Stimulated activated CD4-positive, alpha-beta T cell treated with anti-CD3 and anti-CD28 coated beads, Interleukin-15, amount 100 ng/mL, for 1 hour (primary cell): Measurements from ENCODE around the gene ATMIN.

ENCODE experiments used
- DNase-seq, 2 donors: peaks; one replicate each; pipeline ENCODE4 v3.0.0-alpha.2; 2020; ENCODE audit warnings: low read depth in 1 of 2, low spot score in 1 of 2

ATMIN gene, protein sequence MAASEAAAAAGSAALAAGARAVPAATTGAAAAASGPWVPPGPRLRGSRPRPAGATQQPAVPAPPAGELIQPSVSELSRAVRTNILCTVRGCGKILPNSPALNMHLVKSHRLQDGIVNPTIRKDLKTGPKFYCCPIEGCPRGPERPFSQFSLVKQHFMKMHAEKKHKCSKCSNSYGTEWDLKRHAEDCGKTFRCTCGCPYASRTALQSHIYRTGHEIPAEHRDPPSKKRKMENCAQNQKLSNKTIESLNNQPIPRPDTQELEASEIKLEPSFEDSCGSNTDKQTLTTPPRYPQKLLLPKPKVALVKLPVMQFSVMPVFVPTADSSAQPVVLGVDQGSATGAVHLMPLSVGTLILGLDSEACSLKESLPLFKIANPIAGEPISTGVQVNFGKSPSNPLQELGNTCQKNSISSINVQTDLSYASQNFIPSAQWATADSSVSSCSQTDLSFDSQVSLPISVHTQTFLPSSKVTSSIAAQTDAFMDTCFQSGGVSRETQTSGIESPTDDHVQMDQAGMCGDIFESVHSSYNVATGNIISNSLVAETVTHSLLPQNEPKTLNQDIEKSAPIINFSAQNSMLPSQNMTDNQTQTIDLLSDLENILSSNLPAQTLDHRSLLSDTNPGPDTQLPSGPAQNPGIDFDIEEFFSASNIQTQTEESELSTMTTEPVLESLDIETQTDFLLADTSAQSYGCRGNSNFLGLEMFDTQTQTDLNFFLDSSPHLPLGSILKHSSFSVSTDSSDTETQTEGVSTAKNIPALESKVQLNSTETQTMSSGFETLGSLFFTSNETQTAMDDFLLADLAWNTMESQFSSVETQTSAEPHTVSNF

GRCh38 chr16:81035398-81035974 is at the start of gene ATMIN:
ATMIN (plus strand) TSS chr16:81035842; CDS start chr16:81035871, 29 bp downstream.
- DNase-seq: peak; percentile 80 to 89

GRCh38 chr16:80986557-80986956 is 49.1 kb upstream of the ATMIN start:
- no peak for DNase-seq

GRCh38 chr16:80988756-80989155 is 46.9 kb upstream of the ATMIN start:
- no peak for DNase-seq

DNA sequence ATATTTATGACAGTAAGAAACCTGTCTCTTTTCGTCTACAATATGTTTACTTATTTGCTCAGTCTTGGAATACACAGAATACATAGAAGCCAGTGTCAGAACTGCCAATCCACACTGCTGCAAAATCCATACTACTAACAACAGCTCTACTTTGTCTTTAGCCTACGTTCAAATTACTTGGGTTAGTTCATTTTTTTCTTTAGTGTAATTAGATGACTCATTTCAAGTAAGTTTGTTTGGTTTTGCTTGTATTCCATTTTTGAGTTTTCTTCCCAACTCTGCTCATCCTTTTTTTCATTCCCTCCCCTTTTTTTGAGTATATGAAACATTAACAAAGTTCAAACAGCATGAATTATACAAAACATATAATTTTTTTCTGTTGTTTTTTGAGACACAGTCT is 45.8 kb upstream of the ATMIN start:
- no peak for DNase-seq

GRCh38 chr16:80990577-80990976 is 45.1 kb upstream of the ATMIN start:
- no peak for DNase-seq

DNA sequence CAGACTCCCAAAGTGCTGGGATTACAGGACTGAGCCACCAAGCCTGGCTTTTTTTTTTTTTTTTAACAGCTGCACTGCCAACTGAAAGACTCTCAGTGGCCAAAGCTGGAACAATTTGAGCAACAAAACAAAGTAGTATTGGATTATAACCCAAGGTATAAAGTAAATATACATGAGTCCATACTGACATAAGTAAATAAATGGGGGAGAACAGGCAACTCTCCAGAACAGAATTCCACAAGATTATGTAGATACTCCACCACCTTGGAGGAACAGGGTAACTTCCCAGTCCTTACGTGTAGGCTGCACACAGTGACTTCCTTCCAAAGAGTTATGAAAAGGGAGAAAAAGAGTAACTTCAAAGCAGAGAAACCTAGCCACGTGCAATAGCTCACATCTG is 44.7 kb upstream of the ATMIN start:
- no peak for DNase-seq

GRCh38 chr16:80991792-80992430 is 43.7 kb upstream of the ATMIN start:
- no peak for DNase-seq

- no peak for DNase-seq
These were observed 42.9 kb upstream of the ATMIN start for GRCh38 chr16:80992676-80993293.

DNA sequence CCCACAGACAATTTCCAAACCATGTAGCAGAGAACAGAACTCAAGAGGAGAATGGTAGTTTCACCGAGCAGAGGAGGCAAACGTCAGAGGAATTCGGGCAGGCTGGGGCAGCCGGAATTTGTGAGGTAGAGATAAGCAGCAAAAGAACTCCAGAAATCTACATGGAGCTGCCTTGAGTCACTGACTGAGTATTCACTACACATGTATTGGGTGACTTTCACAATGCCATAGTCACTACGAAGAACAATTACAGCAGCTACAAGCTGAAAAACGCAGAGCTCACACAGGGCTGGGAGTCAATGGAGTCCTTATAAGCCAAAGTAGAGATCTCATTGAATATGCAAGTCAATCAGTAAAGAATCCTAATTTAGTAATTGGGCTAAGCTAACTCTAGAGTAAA is 42.3 kb upstream of the ATMIN start:
- no peak for DNase-seq

- no peak for DNase-seq
These were observed 41.8 kb upstream of the ATMIN start for GRCh38 chr16:80993834-80994233.

- no peak for DNase-seq
These were observed 41.2 kb upstream of the ATMIN start for GRCh38 chr16:80994451-80994850.

- no peak for DNase-seq
These were observed 38.9 kb upstream of the ATMIN start for GRCh38 chr16:80996688-80997138.

- DNase-seq: no peak
These were observed 38.4 kb upstream of the ATMIN start for GRCh38 chr16:80997139-80997798.

DNA sequence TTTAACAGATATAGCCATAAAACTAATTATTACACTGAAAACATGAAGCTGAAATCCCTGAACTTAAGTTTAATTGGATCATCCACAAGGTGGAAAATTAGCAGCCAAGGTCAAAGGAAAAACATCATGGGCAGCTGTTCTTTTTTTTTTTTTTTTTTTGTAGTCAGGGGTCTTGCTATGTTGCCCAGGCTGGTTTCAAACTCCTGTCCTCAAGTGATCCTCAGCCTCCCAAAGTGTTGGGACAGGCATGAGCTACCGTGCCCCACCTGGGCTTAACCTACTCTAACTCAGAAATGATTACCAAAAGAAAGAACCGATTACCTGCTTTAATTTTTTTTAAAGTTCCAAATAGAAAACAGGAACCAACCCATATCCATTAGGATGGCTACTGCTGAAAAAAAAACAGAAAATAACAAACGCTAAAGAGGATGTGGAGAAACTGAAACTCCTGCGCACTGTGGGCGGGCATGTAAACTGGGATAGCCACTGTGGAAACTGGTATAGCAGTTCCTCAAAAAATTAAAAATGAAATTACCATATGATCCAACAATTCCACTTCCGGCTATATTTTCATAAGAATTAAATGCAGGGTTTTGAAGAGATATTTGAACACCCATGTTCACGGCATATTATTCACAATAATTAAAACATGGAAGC is 37.5 kb upstream of the ATMIN start:
- DNase-seq: no peak

- no peak for DNase-seq
These were observed 34.8 kb upstream of the ATMIN start for GRCh38 chr16:81000873-81001272.

DNA sequence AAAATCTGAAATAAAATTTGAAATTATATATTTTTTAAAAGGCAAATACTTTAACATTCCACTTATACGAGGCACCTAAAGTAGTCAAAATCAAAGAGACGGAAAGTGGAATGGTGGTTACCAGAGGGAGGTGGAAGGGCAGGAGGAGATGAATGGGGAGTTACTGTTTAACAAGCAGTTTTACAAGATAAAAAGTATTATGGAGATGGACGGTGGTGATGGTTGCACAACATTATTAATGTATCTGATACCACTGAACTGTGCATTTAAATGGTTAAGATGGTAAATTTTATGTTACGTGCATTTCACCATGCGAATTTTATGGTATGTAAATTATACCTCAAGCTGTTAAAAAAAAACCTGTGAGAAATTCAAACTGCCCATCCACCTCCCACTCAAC is 34.3 kb upstream of the ATMIN start:
- no peak for DNase-seq

GRCh38 chr16:81003064-81003463 is 32.6 kb upstream of the ATMIN start:
- DNase-seq: no peak

DNA sequence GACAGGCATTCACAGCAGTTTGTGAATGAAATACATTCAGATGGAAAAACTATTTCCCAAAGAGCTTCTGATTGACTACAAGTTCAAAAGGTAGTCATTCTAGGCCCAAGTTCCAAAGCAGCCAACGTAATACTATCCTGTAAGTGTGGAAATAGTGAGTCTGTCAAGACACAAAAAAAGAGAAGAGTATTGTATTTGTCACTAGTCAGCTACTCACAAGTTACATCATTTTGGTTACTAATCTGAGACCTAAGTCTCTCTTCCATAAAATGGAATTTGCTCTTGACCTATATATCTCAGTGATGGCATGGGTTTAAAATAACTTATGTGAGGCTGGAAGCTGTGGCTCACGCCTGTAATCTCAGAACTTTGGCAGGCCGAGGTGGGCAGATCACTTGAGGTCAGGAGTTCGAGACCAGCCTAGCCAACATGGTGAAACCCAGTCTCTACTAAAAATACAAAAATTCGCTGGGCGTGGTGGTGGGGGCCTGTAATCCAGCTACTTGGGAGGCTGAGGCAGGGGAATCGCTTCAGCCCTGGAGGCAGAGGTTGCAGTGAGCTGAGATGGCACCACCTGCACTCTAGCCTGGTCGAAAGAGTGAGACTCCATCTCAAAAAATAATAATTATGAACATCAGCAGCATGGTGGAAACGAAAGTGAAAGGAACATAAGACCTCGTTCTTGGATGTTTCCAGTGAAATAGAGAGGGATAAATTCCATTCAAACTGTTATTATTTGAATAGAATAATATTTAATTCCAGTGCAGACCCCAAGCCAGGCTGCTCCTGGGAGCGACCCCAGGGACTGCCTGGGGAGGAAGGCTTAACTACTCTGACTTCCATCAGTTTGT is 31.8 kb upstream of the ATMIN start:
- DNase-seq: no peak
